OCI-LY1 (cell line): ENCODE results near the gene TTC36.

Experiments used
- EZH2 ChIP-seq: fragments of 200-600 bp; sonication (generic), shearing (Covaris generic); IDR thresholded peaks from 2 replicates; pipeline ENCODE4 v1.8.0; 2017; ENCODE audit warnings: borderline replicate concordance, mixed run types, mild to moderate bottlenecking, antibody characterized with exemption, low read length, moderate library complexity, mixed read lengths
- TF ChIP-seq, protein P1 (sequence below): fragments of 200-600 bp; sonication (generic), shearing (Covaris generic); IDR thresholded peaks from 2 replicates; pipeline ENCODE4 v1.5.1; 2017; ENCODE audit warnings: mild to moderate bottlenecking, antibody characterized with exemption, low read length, moderate library complexity, mixed read lengths

DNA sequence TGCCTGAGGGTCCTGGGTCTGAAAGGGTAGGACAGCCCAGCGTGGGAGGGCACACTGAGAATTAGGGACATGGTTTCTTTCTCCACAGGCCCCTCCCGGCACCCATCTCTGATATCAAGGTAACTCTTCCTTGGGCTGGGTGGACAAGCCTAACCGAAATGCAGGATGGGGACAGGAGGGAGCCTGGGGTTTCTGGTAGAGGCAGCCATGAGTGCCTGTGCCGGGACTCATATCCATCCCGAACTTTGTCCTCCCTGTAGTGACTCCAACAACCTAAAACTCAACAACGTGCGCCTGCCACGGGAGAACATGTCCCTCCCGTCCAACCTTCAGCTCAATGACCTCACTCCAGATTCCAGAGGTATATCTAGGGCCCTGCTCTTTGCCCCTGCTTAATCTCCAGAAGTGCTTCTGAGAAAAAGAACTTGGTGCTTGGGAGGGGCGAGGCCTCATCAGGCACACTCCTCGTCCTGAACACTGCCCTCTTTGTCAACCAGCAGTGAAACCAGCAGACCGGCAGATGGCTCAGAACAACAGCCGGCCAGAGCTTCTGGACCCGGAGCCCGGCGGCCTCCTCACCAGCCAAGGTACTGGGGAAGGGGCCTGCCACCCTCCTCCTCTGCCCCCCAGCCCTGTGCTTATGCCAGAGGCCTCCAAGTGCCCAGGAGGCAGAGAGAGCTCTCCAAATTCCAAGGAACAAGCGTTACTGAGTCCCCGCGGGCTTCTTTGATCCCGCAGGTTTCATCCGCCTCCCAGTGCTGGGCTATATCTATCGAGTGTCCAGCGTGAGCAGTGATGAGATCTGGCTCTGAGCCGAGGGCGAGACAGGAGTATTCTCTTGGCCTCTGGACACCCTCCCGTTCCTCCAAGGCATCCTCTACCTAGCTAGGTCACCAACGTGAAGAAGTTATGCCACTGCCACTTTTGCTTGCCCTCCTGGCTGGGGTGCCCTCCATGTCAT is 6.8 kb downstream of the TTC36 start:
- TF ChIP-seq, protein P1, sequence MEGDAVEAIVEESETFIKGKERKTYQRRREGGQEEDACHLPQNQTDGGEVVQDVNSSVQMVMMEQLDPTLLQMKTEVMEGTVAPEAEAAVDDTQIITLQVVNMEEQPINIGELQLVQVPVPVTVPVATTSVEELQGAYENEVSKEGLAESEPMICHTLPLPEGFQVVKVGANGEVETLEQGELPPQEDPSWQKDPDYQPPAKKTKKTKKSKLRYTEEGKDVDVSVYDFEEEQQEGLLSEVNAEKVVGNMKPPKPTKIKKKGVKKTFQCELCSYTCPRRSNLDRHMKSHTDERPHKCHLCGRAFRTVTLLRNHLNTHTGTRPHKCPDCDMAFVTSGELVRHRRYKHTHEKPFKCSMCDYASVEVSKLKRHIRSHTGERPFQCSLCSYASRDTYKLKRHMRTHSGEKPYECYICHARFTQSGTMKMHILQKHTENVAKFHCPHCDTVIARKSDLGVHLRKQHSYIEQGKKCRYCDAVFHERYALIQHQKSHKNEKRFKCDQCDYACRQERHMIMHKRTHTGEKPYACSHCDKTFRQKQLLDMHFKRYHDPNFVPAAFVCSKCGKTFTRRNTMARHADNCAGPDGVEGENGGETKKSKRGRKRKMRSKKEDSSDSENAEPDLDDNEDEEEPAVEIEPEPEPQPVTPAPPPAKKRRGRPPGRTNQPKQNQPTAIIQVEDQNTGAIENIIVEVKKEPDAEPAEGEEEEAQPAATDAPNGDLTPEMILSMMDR: no peak
- no peak for TF ChIP-seq EZH2
